GM21447 (cell line): ENCODE data around the gene SMYD5.
"Not testable (repeated sequence)": the region's sequence is repeated elsewhere in the genome, so short reads cannot be mapped to it uniquely, and the experiment has no call there.

Source experiments
- ATAC-seq: cut with Tn5 transposase; IDR thresholded peaks from one replicate; pipeline ENCODE4 v1.9.1; 2021; ENCODE audit not compliant: unreplicated experiment

Gene SMYD5

GRCh38 chr2:73214120-73215035, at the start of gene SMYD5:
Gene SMYD5, plus strand, starts transcription at chr2:73214245. Its CDS starts 22 bp downstream, at chr2:73214267.
- ATAC-seq, result peak; percentile 95

- not testable (repeated sequence) for ATAC-seq
Measured at GRCh38 chr2:73165978-73166377, 48.1 kb upstream of the SMYD5 start.

GRCh38 chr2:73166813-73167212, 47.2 kb upstream of the SMYD5 start:
- ATAC-seq, result not testable (repeated sequence)

DNA sequence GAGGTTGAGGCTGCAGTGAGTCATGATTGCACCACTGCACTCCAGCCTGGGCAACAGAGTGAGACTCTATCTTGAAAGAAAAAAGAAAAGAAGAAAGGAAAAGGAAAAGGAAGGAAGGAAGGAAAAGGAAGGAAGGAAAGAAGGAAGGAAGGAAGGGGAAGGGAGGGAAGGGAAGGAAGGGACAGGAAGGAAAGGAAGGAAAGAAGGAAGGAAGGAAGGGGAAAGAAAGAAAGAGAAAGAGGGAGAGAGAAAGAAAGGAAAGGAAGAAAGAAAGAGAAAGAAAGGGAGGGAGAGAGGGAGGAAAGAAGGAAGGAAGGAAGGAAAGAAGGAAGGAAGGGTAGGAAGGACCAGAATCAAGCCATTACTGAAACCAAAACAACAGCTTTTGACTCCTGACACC, 45.7 kb upstream of the SMYD5 start:
- ATAC-seq, result not testable (repeated sequence)

- ATAC-seq, result not testable (repeated sequence)
Measured at GRCh38 chr2:73170341-73170740, 43.7 kb upstream of the SMYD5 start.

GRCh38 chr2:73172963-73173362, 41.1 kb upstream of the SMYD5 start:
- ATAC-seq, result no peak

- ATAC-seq, result no peak
Measured at GRCh38 chr2:73173781-73174180, 40.3 kb upstream of the SMYD5 start.

DNA sequence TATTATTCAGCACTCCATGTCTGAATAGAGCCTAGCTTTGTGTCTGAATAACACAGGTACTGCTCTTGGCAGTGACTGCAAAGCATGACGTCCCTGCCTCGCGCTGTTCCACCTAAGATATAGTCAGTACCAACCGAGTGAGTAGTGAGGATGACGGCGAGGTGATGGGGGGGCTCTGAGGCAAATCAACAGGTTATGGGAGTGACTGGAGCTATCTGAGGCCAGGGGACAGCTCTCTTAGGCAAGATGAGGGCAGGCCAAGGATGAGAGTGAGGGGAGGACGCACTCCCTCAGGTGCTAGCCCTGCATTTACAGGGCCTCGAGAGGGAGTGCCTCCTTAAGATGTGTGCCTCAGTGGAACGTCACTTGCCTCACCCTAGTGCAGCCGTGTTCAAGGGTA, 39.8 kb upstream of the SMYD5 start:
- no peak for ATAC-seq

DNA sequence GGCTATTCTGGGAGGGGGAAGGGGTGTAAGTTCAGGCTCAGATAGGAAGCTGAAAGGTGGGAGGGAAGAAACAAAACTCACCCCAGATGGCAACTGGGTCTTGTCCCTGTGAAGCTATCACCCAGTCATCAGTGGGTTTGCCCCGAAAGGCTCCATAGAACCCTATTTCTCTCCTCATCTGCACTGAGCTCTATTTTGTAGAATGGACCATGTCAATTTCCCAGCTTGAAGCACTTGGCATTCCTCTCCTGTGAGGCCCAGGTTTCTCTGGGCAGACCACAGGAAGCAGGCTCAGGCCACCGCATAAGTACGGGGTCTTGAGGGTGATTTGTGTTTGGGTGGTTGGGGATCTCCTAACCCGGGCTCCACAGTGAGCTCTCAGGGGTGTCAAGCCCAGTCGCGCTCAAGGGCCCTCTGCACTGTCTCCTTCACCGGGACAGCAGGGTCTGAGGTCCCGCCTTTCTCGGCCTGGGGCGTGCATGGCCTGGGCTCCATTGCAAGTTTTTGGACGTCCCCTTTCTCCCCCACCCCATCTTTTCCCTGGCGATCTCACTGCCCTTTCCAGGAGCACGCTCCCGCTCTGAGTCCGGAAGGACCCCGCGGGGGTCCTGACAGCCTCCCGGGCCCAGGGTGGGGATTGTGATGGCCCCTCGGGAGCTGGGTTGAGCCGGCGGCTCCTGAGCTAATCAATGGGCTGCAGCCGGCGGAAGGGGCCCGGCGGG, 38.9 kb upstream of the SMYD5 start:
- no peak for ATAC-seq

DNA sequence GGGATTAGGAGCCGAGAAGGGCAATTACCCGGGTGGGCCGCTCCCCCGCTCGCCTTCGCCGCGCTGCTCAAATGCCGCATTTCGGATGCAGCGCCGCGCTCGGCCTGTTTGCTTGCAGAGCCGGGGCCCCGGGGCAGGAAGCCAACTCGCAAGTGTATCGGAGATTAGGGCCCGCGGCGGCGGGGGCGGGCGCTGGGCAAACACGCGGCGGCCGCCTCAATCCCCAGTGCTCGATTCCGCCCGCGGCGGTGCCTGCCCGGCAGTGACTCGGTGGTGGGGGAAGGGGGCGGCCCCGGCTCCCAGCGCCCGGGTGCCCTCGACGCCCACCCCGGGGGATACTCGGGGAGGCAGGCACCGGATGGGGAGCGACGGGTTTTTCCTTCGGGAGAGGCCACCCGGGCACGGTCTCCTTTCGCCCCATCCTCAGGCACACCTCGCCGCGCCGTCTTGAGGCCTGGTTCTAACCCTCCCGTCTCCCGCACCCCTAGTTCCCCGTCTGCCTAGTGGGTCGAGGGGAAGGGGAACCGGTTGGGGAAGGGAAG, 38.3 kb upstream of the SMYD5 start:
- no peak for ATAC-seq

DNA sequence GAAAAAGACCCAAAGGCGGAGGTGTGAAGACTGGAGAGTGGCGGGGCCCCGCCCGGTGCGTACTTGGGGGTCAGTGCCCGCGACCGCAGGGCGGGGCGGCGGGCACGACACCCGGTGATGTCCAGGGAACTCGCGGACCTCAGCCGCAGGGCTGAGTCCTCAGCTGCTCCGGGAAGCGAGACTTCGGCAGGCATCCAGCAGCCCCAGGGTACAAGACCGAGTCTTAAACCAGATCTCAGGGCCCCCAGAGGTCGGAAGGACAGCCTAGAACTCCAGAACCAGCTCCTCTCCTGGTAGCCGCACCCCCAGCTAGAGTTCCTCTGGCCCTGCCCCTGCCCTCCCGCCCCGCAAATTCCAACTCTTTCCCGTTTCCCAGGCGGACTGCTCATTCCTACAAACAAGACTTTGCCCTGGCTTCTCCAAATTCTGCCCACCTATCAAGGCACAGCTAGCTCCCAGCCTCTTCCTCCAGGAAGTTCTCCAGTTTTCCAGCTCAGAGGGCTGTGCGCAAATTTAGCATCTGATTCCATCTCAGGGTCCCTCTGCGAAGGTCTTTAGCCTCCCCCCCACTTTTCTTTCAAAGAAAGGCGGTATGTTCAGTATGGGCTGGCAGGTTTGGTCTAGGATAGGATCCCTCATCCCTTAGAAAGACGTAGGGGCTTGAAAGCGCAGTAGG, 37.7 kb upstream of the SMYD5 start:
- ATAC-seq, result no peak

- ATAC-seq, result peak; percentile 86
Measured at GRCh38 chr2:73176881-73177644, 37.0 kb upstream of the SMYD5 start.

GRCh38 chr2:73177645-73178255, 36.3 kb upstream of the SMYD5 start:
- no peak for ATAC-seq

GRCh38 chr2:73185965-73186364, 28.1 kb upstream of the SMYD5 start:
- no peak for ATAC-seq

DNA sequence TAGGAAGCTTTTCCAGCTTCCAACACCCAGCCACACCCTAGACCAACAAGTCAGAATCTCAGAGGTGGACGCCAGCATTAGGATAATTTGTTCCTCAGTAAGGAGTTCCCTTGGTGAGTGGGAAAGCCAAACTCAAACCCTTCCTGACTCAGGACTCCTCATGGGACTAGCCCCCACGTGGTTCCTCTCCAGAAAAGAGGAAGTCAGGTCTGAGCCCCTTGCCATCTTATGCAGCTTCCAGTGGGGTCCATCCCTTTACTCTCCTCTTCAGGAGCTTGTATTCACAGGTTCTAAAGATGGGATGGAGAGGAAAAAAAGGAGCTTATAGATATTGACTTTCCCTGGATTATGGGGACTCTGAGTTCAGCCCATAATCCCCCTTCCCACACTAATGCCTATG, 26.5 kb upstream of the SMYD5 start:
- no peak for ATAC-seq

DNA sequence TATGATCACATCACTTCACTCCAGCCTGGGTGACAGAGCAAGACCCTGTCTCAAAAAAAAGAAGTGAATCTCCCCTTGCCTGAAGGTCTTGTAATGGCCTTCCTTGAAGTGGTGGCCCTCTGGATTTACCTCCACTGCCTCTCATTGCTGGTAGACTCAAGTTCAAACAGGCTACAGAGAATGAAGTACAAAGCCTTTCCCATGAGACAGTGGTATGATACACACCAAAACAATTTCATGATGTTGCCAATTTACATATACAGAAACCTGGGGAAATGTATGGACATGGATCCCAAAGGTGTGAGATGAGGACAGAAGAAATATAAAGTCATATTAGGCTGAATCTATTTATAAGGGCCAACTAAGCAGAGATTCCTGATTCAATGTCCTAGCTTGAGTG, 16.5 kb upstream of the SMYD5 start:
- no peak for ATAC-seq

- not testable (repeated sequence) for ATAC-seq
Measured at GRCh38 chr2:73200281-73200680, 13.8 kb upstream of the SMYD5 start.

DNA sequence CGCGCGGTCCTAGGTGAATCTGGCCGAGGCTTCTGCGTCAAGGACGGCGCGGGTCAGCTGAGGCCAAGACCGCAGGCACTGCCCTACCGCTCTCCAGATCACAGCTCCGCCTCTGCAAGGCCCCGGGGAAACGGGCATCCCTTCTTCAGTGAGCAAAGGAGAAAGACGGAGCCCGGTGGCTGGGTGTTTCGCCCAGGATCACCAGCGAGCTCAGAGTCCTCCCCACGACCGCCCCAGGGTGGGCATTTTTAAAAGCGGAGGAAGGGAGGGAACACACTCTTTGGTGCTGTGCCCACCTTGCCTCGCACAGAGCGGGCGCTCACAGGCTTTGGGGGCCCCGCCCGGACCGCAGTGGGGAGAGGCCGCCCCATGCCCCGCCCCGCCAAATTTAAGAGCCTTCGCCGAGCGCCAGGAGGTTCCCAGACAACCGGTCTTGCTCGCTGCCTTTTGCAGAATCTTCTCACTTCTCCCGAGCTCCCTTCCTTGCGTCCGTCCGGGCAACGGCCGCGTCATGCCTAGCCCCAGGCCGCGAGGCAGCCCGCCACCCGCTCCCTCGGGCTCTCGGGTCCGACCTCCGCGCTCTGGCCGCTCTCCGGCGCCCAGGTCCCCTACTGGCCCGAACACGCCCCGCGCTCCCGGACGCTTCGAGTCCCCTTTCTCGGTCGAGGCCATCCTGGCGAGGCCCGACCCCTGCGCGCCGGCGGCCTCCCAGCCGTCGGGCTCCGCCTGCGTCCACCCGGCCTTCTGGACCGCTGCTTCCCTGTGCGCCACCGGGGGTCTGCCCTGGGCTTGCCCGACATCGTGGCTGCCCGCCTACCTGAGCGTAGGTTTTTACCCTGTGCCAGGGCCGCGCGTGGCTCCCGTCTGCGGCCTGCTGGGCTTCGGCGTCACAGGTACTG, 11.6 kb upstream of the SMYD5 start, which contains the start of gene NOTO:
NOTO (plus strand) TSS at position 419 of the 899 bp plus-strand sequence; CDS start at position 512, 93 bp downstream.
- no peak for ATAC-seq
